Ishikawa (cell line): ENCODE measurements around the gene PLEKHG4.

Experiments used
- CEBPB ChIP-seq: IDR thresholded peaks from 2 replicates; pipeline ENCODE4 v1.6.1; 2012
- CREB1 ChIP-seq: IDR thresholded peaks from 2 replicates; pipeline ENCODE4 v1.6.1; 2012; ENCODE audit warnings: low read depth
- EGR1 ChIP-seq: IDR thresholded peaks from 2 replicates; pipeline ENCODE4 v1.6.1; 2012
- EP300 ChIP-seq: IDR thresholded peaks from 2 replicates; pipeline ENCODE4 v1.6.1; 2012; ENCODE audit warnings: borderline replicate concordance
- FOXM1 ChIP-seq: IDR thresholded peaks from 2 replicates; pipeline ENCODE4 v1.6.1; 2012; ENCODE audit warnings: low read depth, borderline replicate concordance
- MAX ChIP-seq: IDR thresholded peaks from 2 replicates; pipeline ENCODE4 v1.6.1; 2012
- NFIC ChIP-seq: IDR thresholded peaks from 2 replicates; pipeline ENCODE4 v1.6.1; 2012
- RAD21 ChIP-seq: IDR thresholded peaks from 2 replicates; pipeline ENCODE4 v1.6.1; 2012; ENCODE audit warnings: low read depth
- REST ChIP-seq: IDR thresholded peaks from 2 replicates; pipeline ENCODE4 v1.6.1; 2012; ENCODE audit warnings: low read depth, mild to moderate bottlenecking
- TAF1 ChIP-seq: IDR thresholded peaks from 2 replicates; pipeline ENCODE4 v1.6.1; 2012; ENCODE audit warnings: low read depth, mild to moderate bottlenecking
- TCF12 ChIP-seq: IDR thresholded peaks from 2 replicates; pipeline ENCODE4 v1.6.1; 2012; ENCODE audit warnings: low read depth
- TEAD4 ChIP-seq: IDR thresholded peaks from 2 replicates; pipeline ENCODE4 v1.6.1; 2012
- USF1 ChIP-seq: IDR thresholded peaks from 2 replicates; pipeline ENCODE4 v1.6.1; 2012
- YY1 ChIP-seq: IDR thresholded peaks from 2 replicates; pipeline ENCODE4 v1.6.1; 2012; ENCODE audit warnings: low read depth
- ZBTB7A ChIP-seq: IDR thresholded peaks from 2 replicates; pipeline ENCODE4 v1.6.1; 2012; ENCODE audit warnings: low read depth

The PLEKHG4 gene

GRCh38 chr16:67312719-67313118 is 33.4 kb downstream of the PLEKHG4 start:
- TF ChIP-seq EP300 = no peak
- no peak for TF ChIP-seq RAD21
- no peak for TF ChIP-seq TAF1
- TF ChIP-seq USF1 = no peak
- TF ChIP-seq TEAD4 = no peak
- no peak for TF ChIP-seq MAX
- TF ChIP-seq FOXM1 = no peak

- no peak for TF ChIP-seq TAF1
- TF ChIP-seq TEAD4 = no peak
- no peak for TF ChIP-seq CREB1
- no peak for TF ChIP-seq TCF12
- TF ChIP-seq USF1 = no peak
- TF ChIP-seq YY1 = no peak
- no peak for TF ChIP-seq CEBPB
- no peak for TF ChIP-seq EGR1
- no peak for TF ChIP-seq RAD21
- TF ChIP-seq EP300 = no peak
- no peak for TF ChIP-seq MAX
- no peak for TF ChIP-seq FOXM1
- no peak for TF ChIP-seq REST
- TF ChIP-seq ZBTB7A = no peak
- no peak for TF ChIP-seq NFIC
Observed at GRCh38 chr16:67317853-67318252, 38.5 kb downstream of the PLEKHG4 start.

- TF ChIP-seq TAF1 = no peak
- TF ChIP-seq CEBPB = no peak
- no peak for TF ChIP-seq FOXM1
- no peak for TF ChIP-seq EP300
- no peak for TF ChIP-seq REST
- no peak for TF ChIP-seq MAX
- TF ChIP-seq TCF12 = no peak
- no peak for TF ChIP-seq EGR1
- no peak for TF ChIP-seq NFIC
- TF ChIP-seq ZBTB7A = no peak
- no peak for TF ChIP-seq USF1
- TF ChIP-seq RAD21 = no peak
- TF ChIP-seq YY1 = no peak
- TF ChIP-seq TEAD4 = no peak
- no peak for TF ChIP-seq CREB1
Observed at GRCh38 chr16:67326115-67326471, 46.8 kb downstream of the PLEKHG4 start.

- TF ChIP-seq CREB1 (no peak), CEBPB (no peak), MAX (no peak), TAF1 (no peak), ZBTB7A (no peak), NFIC (no peak)
Observed at GRCh38 chr16:67326472-67327309, 47.4 kb downstream of the PLEKHG4 start, which contains the start of the genes KCTD19 and LRRC36. TSS of gene KCTD19 (minus strand) at chr16:67326741. CDS start at chr16:67326707, 34 bp downstream. TSS of gene LRRC36 (plus strand) at chr16:67326815. CDS start at chr16:67326863, 48 bp downstream.

GRCh38 chr16:67327743-67328142 is 48.4 kb downstream of the PLEKHG4 start:
- TF ChIP-seq TAF1 (no peak), EP300 (no peak), USF1 (no peak), EGR1 (no peak), NFIC (no peak)
